H1 (cell line): ENCODE data around the gene NEB. TPM values are rescaled to one million over a fixed set of nuclear protein-coding genes. Genes with fewer than 3 reads are reported as not detected.

Experiments used
- CTCF ChIA-PET: fragments of 300-600 bp; sonication (Branson Sonifier 250); formaldehyde crosslinking; loops from one replicate; lab custom pipeline; 2021; ENCODE audit not compliant: partially characterized antibody; lab: Charles Lee
- POLR2A ChIA-PET: fragments of 300-600 bp; sonication (Branson Sonifier 250); formaldehyde crosslinking; loops from one replicate; lab custom pipeline; 2021; ENCODE audit warnings: inconsistent platforms; ENCODE audit not compliant: partially characterized antibody; lab: Charles Lee
- DNase-seq, 2 experiments: peaks; one replicate each; pipeline versions ENCODE4 v3.0.0 to v3.0.0-alpha.2; 2010 to 2022; ENCODE audit warnings: low spot score in 2 of 2, low read depth in 1 of 2, mixed read lengths in 1 of 2
- FAIRE-seq: peaks from 2 replicates; lab custom pipeline; 2011; peaks lifted over from hg19 to GRCh38; lab: Jason Lieb, UNC
- H2AFZ ChIP-seq: 2 replicates; pipeline ENCODE4 v1.8.1; 2012; ENCODE audit warnings: low read length, inconsistent platforms
- H2AK5ac ChIP-seq: 2 replicates; pipeline ENCODE4 v1.6.1; 2013; ENCODE audit warnings: low read depth, low read length
- H2BK120ac ChIP-seq: replicated peaks from 2 replicates; pipeline ENCODE3; 2013; ENCODE audit warnings: low read depth, low read length, inconsistent platforms
- H2BK12ac ChIP-seq: 2 replicates; pipeline ENCODE4 v1.6.1; 2013; ENCODE audit warnings: low read depth, low read length
- H2BK15ac ChIP-seq: 2 replicates; pipeline ENCODE4 v1.6.1; 2013; ENCODE audit warnings: low read length
- H2BK20ac ChIP-seq: 2 replicates; pipeline ENCODE4 v1.6.1; 2013; ENCODE audit warnings: low read length
- H2BK5ac ChIP-seq: 2 replicates; pipeline ENCODE4 v1.6.1; 2013; ENCODE audit warnings: low read depth, low read length
- H3K14ac ChIP-seq: 2 replicates; pipeline ENCODE4 v1.6.1; 2013; ENCODE audit warnings: inconsistent platforms; ENCODE audit not compliant: insufficient read length
- H3K18ac ChIP-seq: 2 replicates; pipeline ENCODE4 v1.6.1; 2013; ENCODE audit warnings: low read length; ENCODE audit errors: extremely low read depth
- H3K23ac ChIP-seq: 2 replicates; pipeline ENCODE4 v1.6.1; 2013; ENCODE audit warnings: inconsistent platforms; ENCODE audit not compliant: insufficient read length
- H3K23me2 ChIP-seq: 2 replicates; pipeline ENCODE4 v1.6.1; 2013; ENCODE audit warnings: low read depth, low read length
- H3K27ac ChIP-seq: 2 replicates; pipeline ENCODE4 v1.6.1; 2011; ENCODE audit warnings: low read depth, low read length, inconsistent platforms
- H3K27me3 ChIP-seq, 4 experiments: replicated peaks in 1 of 4; 1 replicate in 1 of 4; 2 replicates in 3 of 4; pipeline versions ENCODE4 v1.6.1 to v1.8.1; 2011 to 2013; ENCODE audit warnings: low read length in 3 of 4, mild to moderate bottlenecking in 3 of 4, inconsistent platforms in 2 of 4, mixed read lengths in 2 of 4, moderate library complexity in 1 of 4; ENCODE audit not compliant: control insufficient read depth in 3 of 4, insufficient read depth in 3 of 4; ENCODE audit errors: extremely low read depth in 1 of 4
- H3K36me3 ChIP-seq, 4 experiments: 2 replicates each; pipeline versions ENCODE4 v1.6.1 to v1.8.1; 2011 to 2013; ENCODE audit warnings: mild to moderate bottlenecking in 4 of 4, low read length in 3 of 4, moderate library complexity in 2 of 4, control low read depth in 1 of 4, inconsistent platforms in 1 of 4; ENCODE audit not compliant: insufficient read depth in 4 of 4, control insufficient read depth in 2 of 4
- H3K4ac ChIP-seq: replicated peaks from 2 replicates; pipeline ENCODE3; 2013; ENCODE audit warnings: low read length, low read depth, mixed read lengths, inconsistent platforms; ENCODE audit not compliant: insufficient read length
- H3K4me1 ChIP-seq, 4 experiments: replicated peaks in 1 of 4; 1 replicate in 1 of 4; 2 replicates in 3 of 4; pipeline versions ENCODE4 v1.6.1 to v1.8.1; 2011 to 2013; ENCODE audit warnings: low read length in 3 of 4, inconsistent platforms in 2 of 4, mixed read lengths in 1 of 4; ENCODE audit not compliant: insufficient read depth in 4 of 4, control insufficient read depth in 3 of 4
- H3K4me2 ChIP-seq, 2 experiments: 2 replicates each; pipeline versions ENCODE4 v1.6.1 to v1.8.1; 2011 to 2013; ENCODE audit warnings: low read depth in 2 of 2, low read length in 2 of 2, control low read depth in 1 of 2, inconsistent platforms in 1 of 2, mild to moderate bottlenecking in 1 of 2; ENCODE audit not compliant: insufficient read depth in 1 of 2
- H3K4me3 ChIP-seq, 4 experiments: fragments of 200-600, 300-600 bp in 1 of 4; sonication (generic), shearing (Covaris generic), sonication (Bioruptor Twin) in 1 of 4; 2 replicates each; pipeline versions ENCODE4 v1.5.1 to v1.8.1; 2011 to 2016; ENCODE audit warnings: low read length in 4 of 4, low read depth in 3 of 4, control low read depth in 2 of 4, inconsistent platforms in 2 of 4, mild to moderate bottlenecking in 2 of 4, mixed read lengths in 1 of 4, moderate library complexity in 1 of 4; ENCODE audit not compliant: insufficient read depth in 2 of 4; ENCODE audit errors: extremely low read depth in 1 of 4
- H3K56ac ChIP-seq: replicated peaks from 2 replicates; pipeline ENCODE3; 2013; ENCODE audit warnings: low read depth, mild to moderate bottlenecking, mixed read lengths, low read length, inconsistent platforms; ENCODE audit not compliant: insufficient read length
- H3K79me1 ChIP-seq: 2 replicates; pipeline ENCODE4 v1.6.1; 2013; ENCODE audit warnings: low read depth, low read length, control low read depth
- H3K79me2 ChIP-seq, 2 experiments: 2 replicates each; pipeline versions ENCODE4 v1.6.1 to v1.8.1; 2012 to 2013; ENCODE audit warnings: low read length in 2 of 2, mild to moderate bottlenecking in 2 of 2, inconsistent platforms in 1 of 2; ENCODE audit not compliant: insufficient read depth in 2 of 2, control insufficient read depth in 1 of 2
- H3K9ac ChIP-seq, 4 experiments: replicated peaks in 1 of 4; 1 replicate in 1 of 4; 2 replicates in 3 of 4; pipeline versions ENCODE4 v1.6.1 to v1.8.1; 2011 to 2013; ENCODE audit warnings: low read depth in 3 of 4, low read length in 3 of 4, control low read depth in 2 of 4, mild to moderate bottlenecking in 2 of 4, moderate library complexity in 2 of 4, inconsistent platforms in 1 of 4; ENCODE audit errors: extremely low read depth in 1 of 4
- H3K9me3 ChIP-seq, 2 experiments: 2 replicates each; pipeline versions ENCODE4 v1.6.1 to v1.8.1; 2012 to 2013; ENCODE audit warnings: mild to moderate bottlenecking in 2 of 2, moderate library complexity in 2 of 2, control low read depth in 1 of 2, inconsistent platforms in 1 of 2, low read depth in 1 of 2, low read length in 1 of 2, mixed read lengths in 1 of 2; ENCODE audit not compliant: insufficient read depth in 2 of 2
- H4K20me1 ChIP-seq, 2 experiments: replicated peaks in 1 of 2; 2 replicates each; pipeline versions ENCODE3 to v1.8.1; 2011 to 2013; ENCODE audit warnings: inconsistent platforms in 2 of 2, low read length in 2 of 2, mild to moderate bottlenecking in 1 of 2; ENCODE audit not compliant: insufficient read depth in 2 of 2, control insufficient read depth in 1 of 2
- H4K5ac ChIP-seq: 2 replicates; pipeline ENCODE4 v1.6.1; 2013; ENCODE audit warnings: low read length, low read depth, mixed read lengths, inconsistent platforms; ENCODE audit not compliant: insufficient read length
- H4K8ac ChIP-seq: 2 replicates; pipeline ENCODE4 v1.8.0; 2013; ENCODE audit warnings: mild to moderate bottlenecking, moderate library complexity, low read length, inconsistent platforms; ENCODE audit not compliant: insufficient read depth; ENCODE audit errors: extremely low read depth
- H4K91ac ChIP-seq: replicated peaks from 2 replicates; pipeline ENCODE3; 2013; ENCODE audit warnings: low read length, mixed read lengths, inconsistent platforms; ENCODE audit not compliant: insufficient read length
- CREB1 ChIP-seq: IDR thresholded peaks from 2 replicates; pipeline ENCODE4 v1.6.1; 2012; ENCODE audit warnings: inconsistent platforms
- MAFK ChIP-seq: IDR thresholded peaks from 2 replicates; pipeline ENCODE4 v1.6.1; 2012; ENCODE audit warnings: low read depth, mild to moderate bottlenecking, improper control_type of control experiment, low read length
- POLR2A ChIP-seq, 2 experiments: IDR thresholded peaks; 1 replicate in 1 of 2; 2 replicates in 1 of 2; pipeline ENCODE4 v1.6.1; 2011; ENCODE audit warnings: low read depth in 2 of 2, low read length in 2 of 2, mild to moderate bottlenecking in 2 of 2; ENCODE audit errors: control extremely low read depth in 1 of 2
- RBBP5 ChIP-seq: IDR thresholded peaks from 2 replicates; pipeline ENCODE4 v1.7.1; 2012; ENCODE audit warnings: low read depth, mild to moderate bottlenecking, inconsistent platforms, low read length, moderate library complexity, borderline replicate concordance
- RXRA ChIP-seq: IDR thresholded peaks from 2 replicates; pipeline ENCODE4 v1.6.1; 2011; ENCODE audit warnings: low read depth, mild to moderate bottlenecking, low read length, moderate library complexity; ENCODE audit not compliant: insufficient read depth
- SAP30 ChIP-seq: fragments of 300-600 bp; sonication (generic); IDR thresholded peaks from 2 replicates; pipeline ENCODE4 v1.7.1; 2012; ENCODE audit warnings: low read length, moderate library complexity, mild to moderate bottlenecking, inconsistent platforms; ENCODE audit not compliant: insufficient read depth, insufficient replicate concordance
- TAF1 ChIP-seq: IDR thresholded peaks from 2 replicates; pipeline ENCODE4 v1.6.1; 2011; ENCODE audit warnings: mild to moderate bottlenecking, low read depth, low read length
- WGBS, 2 experiments: shearing (Covaris generic) in 1 of 2; methylation state at CpG; one replicate each; pipeline versions ENCODE4 v1.1.6 to v1.1.7; 2013 to 2015; ENCODE audit warnings: low lambda C conversion rate in 2 of 2, mixed read lengths in 2 of 2, inconsistent platforms in 1 of 2, low coverage in 1 of 2, missing lambda C conversion rate in 1 of 2; ENCODE audit not compliant: insufficient replicate concordance in 2 of 2, insufficient coverage in 1 of 2, insufficient read length in 1 of 2; ENCODE audit errors: extremely low coverage in 1 of 2, missing lambda C conversion rate in 1 of 2; 5-methylcytosine and 5-hydroxymethylcytosine counted together
- polyA plus RNA-seq, 7 experiments: library from polyadenylated mRNA; depleted of rRNA in 3 of 7; stranded (reverse) in 5 of 7; unstranded in 2 of 7; fragments of >200 nt in 5 of 7; fragments of 200-250 nt in 2 of 7; gene quantifications; 1 replicate in 5 of 7; 2 replicates in 1 of 7; 4 replicates in 1 of 7; pipeline versions ENCODE4 v1.2.1 to v1.2.3, GENCODE V29; 2011 to 2013; ENCODE audit warnings: missing spikeins in 2 of 7, mixed read lengths in 2 of 7
- total RNA-seq: library from RNA; stranded (reverse); fragmentation: NEBNext Ultra II Directional; extraction: Animal tissue kit (Norgen Biotek cat#: 25700); gene quantifications from 2 replicates; pipeline ENCODE4 v1.2.1, GENCODE V29; 2021

Gene NEB
- total and polyA plus RNA-seq, 2 of the 8 experiments (the other 6 are each of a cell fraction or from before 2014, with no cell fraction given), result 1.4 to 2.5 TPM

GRCh38 chr2:151484100-151484499, 250.2 kb downstream of the NEB start:
- Histone ChIP-seq H2BK15ac (no peak overlapping the region), H3K36me3 (peaks cover 0 to 62% (median 12%) of the 10 kb centered on the region in 4 experiments; a peak in 7 of 8 replicates), H4K91ac (no peak overlapping the region), H3K4me1 (peaks cover 0 to 2% (median 0%) of the 10 kb centered on the region in 4 experiments; a peak in 1 of 7 replicates), H2BK5ac (no peak overlapping the region), H3K9ac (no peak overlapping the region), H3K27ac (no peak overlapping the region), H3K9me3 (no peaks in the 10 kb centered on the region), H4K20me1 (peaks cover 0 to 4% of the 10 kb centered on the region in 2 experiments), H2AK5ac (no peak overlapping the region), H3K14ac (no peak overlapping the region), H2BK120ac (no peak overlapping the region), H3K79me2 (peaks cover 0 to 4% of the 10 kb centered on the region in 2 experiments; a peak in 1 of 4 replicates), H3K23me2 (no peaks in the 10 kb centered on the region), H3K79me1 (no peaks in the 10 kb centered on the region), H3K27me3 (no peaks in the 10 kb centered on the region), H3K4ac (no peak overlapping the region), H2AFZ (no peak overlapping the region), H3K56ac (no peak overlapping the region), H2BK20ac (no peak overlapping the region), H4K5ac (no peak overlapping the region), H3K23ac (no peak overlapping the region), H3K18ac (no peak overlapping the region), H3K4me3 (no peak overlapping the region), H4K8ac (no peak overlapping the region), H3K4me2 (no peak overlapping the region), H2BK12ac (no peak overlapping the region)
- ChIA-PET POLR2A (interaction anchor here (0.6 to 1.4 kb wide), 3 partner anchors 8 to 11 kb away, joined by 3 read pairs; no protein-coding TSS in a partner anchor), CTCF (interaction anchor here (0.6 to 1.5 kb wide), 2 partner anchors 149 to 195 kb away, joined by 3 to 5 read pairs; partner anchors contain the start of gene NMI)
- TF ChIP-seq RXRA (no peak), CREB1 (no peak), SAP30 (no peak), TAF1 (no peak), RBBP5 (no peak), POLR2A (IDR thresholded peaks at IDR 0.05; ENCODE audit: control extremely low read depth in 1 of 2, low read depth in 2 of 2, low read length in 2 of 2) (no peak), MAFK (no peak)
- no peak for DNase-seq
- WGBS, 2 experiments, result 93% methylated on average over 4 of the region's 4 CpGs; no CpG with 5 or more reads in 1 of the 2 experiments
- no peak for FAIRE-seq
